Astrocyte (in vitro differentiated cells and primary cell): Measurements from ENCODE around the gene PIGC.

Experiments
- CTCF ChIP-seq: IDR thresholded peaks from 2 replicates; pipeline ENCODE4 v1.5.1; 2011; ENCODE audit warnings: low read depth, mild to moderate bottlenecking, inconsistent platforms, low read length, moderate library complexity; ENCODE audit not compliant: insufficient read depth
- EZH2 ChIP-seq: IDR thresholded peaks from 2 replicates; pipeline ENCODE4 v1.6.1; 2012; ENCODE audit warnings: mild to moderate bottlenecking, low read length, inconsistent platforms; ENCODE audit not compliant: insufficient read depth

GRCh38 chr1:172468296-172468695 is 24.4 kb upstream of the PIGC start:
- no peak for TF ChIP-seq CTCF
- TF ChIP-seq EZH2: no peak
